GM21447 (cell line): Measurements from ENCODE around the gene FILIP1.

Source experiments
- ATAC-seq: cut with Tn5 transposase; IDR thresholded peaks from one replicate; pipeline ENCODE4 v1.9.1; 2021; ENCODE audit not compliant: unreplicated experiment

FILIP1 gene

DNA sequence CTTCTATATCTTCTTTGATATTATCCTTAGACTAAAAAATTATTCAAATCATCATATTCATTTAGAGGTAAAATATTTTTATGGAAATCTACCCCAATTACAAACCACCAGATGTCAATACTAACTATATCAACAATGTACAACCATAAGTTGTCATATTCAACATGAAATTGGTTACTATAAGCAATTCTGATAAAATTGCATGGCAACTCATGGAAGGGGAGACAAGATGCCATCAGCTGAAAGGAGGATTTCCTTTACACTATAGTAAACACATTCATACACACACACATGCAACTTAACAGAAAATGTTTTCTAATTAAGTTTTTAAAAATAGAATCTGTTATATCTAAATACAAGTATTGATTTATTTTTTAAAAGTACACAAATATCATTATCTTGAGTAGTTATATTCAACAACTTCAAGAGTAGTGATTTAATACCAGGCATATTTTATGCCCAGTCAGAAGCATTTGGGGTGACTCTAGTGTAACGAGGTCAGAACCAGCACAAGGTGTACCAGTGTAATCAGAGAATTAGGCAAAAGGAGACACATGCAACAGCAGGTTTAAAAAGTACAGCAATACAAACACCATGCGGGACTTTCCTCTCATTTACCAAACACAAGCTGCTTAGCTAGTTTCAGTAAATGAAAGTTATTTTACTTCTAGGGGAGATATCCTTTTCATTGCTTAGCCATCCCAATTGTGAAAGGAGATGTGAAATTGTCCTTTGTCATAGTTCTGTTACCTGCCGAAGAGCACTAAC lies 1.0 kb downstream of the FILIP1 start:
- ATAC-seq, result no peak

DNA sequence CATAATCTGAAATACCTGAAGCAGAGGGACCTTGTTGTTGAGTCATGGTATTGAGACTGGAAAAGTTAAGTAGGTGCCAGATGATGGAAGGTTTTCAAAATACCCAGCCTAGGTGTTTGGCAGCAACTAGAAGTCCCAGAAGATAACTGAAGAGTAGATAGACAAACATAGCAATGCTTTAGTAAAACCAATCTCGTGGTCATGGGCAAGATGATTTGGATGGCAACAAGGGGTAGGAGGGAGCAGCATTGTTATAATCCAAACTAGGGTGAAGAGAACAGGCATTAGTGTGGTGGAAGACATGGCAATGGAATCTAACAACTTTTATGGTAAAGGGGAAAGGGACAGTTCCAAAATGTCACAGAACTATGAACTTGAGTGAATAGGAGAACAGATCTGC lies 2.3 kb downstream of the FILIP1 start:
- no peak for ATAC-seq

DNA sequence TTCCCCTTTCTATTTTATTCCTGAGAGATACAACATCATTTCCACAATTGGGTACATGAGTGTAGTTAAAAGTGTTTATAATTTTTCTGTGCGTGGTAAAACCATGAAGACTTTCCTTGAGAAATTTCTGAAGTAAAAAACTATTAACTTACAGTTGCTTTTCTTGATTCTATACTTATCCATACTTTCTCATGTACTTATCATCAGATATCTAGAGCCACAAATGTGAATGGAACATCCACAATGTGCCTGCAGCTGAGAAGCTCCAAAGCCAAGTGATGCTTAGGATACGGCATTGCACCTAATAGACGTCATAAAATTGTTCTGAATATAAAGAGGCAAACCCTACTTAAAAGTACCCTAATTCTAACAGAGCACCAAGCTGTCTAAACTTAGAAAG lies 2.9 kb downstream of the FILIP1 start:
- ATAC-seq, result no peak

DNA sequence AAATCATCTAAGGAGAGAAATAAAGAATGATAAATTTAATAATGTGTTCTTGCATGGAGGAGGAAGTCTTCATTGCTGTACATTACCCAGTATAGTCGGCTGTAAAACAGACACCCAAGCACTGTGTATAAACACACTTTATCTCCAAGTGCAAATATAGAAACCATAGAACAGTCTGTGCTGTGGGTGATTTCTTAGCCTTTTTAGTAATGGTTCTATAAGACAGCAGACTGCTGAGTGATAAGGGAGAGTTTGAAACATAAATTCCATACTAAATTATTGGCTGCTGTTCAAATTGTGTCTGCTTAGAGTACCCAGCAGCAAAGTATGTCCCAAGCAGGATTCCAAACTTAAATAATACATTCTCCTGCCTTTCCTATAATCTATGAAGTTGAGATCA lies 4.6 kb downstream of the FILIP1 start:
- ATAC-seq, result no peak

DNA sequence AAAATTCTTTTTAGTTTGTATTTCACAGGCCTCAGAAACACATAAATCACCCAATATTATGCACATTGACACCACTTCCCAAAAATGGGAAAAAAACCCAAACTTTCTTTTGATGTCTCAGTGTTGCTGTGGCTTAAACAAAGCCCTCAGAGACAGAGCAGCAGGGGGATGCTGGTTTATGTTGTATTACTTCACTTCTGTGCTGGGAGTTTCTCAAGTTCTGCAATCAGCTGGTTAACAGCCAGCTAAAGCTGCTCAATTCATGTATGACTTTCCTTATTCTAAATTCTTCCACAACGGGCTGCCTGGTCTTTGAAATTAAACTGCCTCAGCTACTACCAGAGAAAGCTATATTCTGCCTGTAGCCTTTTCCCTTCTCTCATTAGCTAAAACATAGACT lies 5.6 kb downstream of the FILIP1 start:
- ATAC-seq, result no peak

DNA sequence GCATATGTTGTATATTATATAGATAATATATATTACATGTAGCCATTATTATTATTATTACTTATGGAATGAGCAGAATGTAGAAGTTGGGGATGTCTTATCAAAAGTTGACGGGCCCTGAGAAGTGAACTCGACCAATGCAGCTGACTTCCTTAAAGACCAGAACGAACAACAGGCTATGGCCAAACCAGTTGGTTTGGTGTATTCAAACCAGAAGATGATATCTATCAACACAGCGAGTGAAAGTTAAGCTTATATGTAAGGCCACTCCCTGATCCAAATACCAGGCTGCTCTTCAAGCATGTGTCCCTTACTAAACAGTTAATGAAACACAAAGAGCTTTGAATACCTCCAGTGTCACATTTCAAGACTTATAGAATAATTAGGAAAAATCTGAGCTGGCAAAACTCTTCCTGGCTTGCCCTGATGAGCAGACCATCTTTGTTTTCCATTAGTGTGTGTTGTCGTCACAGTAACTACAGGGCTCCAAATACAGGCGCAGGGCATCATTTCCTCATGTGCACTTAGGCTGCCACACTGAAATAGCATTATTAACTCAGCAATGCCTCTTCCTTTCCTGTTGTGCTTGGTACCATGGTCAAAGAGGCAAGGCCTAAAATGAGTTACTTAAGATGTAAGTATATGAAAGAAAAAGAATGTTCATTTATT lies 6.6 kb downstream of the FILIP1 start:
- ATAC-seq, result no peak

DNA sequence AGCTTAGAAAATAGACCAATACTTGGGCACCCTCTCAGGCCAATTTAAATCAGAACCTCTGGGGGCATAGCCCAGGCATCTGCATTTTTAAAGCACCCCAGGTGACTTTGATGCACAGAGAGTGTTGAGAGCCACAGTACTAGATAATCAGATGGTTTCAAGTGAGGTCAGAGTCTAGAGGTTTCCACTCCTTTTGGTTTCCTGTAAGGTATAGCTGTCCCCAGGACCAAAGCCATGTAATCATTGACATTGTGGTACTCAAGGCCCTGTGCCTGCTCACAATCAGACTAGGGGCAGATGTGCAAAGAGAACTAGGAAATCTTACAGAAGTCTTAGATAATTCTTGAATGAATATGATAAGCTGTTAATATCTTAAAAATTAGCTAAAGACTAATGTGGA lies 9.1 kb downstream of the FILIP1 start:
- peak; percentile 96 for ATAC-seq

DNA sequence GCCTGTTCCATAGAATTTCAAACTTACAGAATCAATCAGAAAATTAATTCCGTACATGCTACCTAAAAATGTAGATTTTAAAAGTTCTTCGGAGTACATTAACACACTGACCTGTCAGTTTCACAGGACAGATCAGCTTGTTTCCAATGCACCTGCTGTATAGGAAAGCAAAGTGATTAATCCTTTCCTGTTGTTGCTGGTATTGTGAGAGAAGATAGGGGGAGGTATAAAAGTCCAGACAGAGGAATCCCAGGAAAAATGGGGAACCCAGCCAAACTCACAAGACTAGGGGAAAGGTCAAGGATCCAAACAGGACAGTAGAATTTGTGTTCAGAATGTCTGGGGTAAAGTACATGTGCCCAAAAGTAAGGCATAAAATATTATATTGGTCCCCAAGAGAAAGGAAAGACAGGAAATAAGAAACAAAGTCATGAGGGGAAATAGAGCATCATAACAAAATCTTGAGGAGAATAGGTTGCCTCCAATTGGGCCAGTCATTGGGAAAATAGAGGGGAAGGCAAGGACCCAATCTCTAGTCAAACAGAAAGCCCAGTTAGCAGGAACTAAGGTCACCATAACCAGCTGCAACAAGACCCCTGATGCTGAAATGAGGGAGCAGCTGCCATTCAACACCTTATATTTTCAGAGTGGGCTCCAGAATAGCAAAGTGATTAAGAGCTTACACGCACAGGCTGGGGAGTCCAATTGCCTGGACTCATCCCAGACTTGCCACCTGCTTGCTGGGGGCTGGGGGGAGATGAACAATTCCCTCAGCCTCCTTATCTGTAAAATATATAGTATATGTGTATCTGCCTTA lies 10.3 kb downstream of the FILIP1 start:
- ATAC-seq, result no peak

DNA sequence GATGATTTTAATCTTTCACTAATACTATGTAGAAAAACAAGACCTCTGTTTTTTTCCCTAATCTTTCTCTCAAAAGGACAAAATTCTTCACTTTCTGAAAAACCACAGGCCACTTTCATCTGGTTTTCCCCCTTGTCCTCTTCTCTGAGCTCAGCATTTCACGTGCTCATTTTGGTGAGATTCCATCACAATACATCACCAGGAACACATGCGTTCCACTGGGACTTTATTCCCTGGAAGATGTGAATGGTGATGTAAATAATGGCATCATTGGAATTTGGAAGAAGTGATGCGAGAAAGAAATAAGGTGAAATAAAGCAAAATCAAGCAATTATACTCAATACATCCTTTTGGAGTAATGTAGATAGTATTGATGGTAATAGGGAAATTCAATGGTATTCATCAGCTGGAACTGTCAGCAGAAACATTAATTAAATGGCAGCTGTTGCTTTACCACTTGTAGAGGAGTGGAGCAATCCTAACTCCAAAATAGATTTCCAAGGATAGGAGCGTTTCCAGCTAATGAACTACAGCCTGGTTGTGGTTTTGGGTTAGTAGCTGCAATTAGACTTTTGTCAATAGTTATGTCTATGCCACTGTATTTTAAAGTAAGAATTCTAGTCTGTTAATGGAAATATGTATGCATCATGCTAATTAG lies 11.5 kb downstream of the FILIP1 start:
- no peak for ATAC-seq

DNA sequence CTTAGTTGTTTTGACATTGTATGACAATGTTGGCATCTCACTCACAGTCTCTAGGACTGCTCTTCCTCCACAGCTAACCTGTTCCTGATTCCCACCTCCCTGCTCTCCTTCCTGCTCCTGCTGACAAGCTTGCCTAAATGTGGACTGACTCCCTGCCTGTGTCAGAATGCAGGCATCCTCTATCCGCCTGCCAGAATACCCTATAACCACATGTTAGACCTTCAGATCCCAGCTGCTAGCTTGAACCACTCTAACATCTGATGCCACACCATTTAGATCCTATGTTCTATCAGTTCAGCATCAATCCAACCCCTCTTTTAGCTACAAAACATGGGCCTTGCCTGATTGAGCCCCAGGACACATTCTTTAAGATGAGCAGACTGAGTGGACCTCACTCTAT lies 12.2 kb downstream of the FILIP1 start:
- ATAC-seq, result no peak

DNA sequence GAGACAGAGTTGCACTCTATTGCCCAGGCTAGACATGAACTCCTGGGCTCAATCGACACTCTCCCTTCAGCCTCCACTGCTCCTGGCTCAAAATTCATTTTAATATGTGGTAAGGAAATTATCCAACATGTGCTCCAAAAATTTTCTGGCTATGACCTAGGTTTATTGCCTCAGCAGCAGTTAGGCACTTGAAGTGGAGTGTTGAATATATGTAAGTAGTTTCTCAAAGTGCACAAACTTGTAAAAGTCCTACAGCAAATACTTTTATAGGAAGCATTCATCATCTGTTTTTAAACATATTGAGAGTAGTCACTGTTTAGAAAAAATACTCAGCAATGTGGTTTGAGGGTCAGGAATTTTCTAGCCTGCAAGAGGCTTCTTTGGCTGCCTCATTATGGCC lies 13.2 kb downstream of the FILIP1 start:
- no peak for ATAC-seq

DNA sequence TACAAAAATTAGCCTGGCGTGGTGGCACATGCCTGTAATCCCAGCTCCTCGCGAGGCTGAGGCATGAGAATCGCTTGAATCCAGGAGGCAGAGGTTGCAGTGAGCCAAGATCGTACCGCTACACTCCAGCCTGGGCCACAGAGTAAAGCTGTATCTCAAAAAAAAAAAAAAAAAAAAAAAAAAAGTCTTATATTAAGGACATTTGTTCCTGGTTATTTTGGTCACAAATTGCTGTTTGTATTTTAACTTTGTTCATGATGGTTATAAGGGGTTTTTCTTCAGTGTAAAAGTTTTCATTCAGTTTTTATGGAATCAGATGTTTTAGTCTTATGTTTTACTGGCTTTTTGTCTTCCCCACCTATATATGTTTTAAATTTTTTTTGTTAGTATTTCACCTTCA lies 13.9 kb downstream of the FILIP1 start:
- ATAC-seq, result no peak

DNA sequence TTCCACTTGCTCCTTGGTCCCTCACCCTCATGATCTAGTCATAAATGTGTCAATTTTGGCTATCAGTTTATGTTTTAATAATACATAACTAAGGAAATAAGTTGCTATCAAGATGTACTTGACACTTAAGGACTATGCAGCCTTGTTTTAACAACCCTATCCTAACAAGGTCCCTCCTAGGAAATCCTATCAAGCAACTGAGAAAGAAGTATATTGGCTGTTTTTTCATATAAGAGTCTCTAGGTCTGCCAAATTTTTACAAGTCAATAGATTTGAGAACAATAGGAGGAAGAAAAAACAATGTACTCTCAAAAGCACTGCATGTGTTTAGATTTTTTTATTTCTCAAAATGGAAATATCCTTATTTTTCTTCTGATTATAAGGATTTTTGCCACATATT lies 14.7 kb downstream of the FILIP1 start:
- no peak for ATAC-seq

DNA sequence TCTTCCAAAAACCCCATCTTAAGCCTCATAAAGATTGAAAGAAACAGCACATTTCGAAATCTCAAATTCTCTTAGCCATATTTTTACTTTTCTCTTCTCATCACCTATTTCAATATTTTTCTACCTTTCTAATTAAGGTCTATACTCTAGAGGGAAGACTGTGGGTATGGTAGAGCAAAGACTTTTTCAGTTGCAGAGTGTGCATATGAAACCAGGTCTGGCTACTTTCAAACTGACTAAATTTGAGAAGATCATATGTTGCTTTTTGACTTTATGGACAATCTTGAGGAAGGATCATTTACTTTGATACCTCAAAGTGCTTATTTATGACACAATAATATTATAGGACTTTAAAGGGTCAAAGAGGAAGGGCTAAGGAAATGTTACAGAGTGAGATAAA lies 20.7 kb downstream of the FILIP1 start:
- peak; percentile 72 for ATAC-seq

DNA sequence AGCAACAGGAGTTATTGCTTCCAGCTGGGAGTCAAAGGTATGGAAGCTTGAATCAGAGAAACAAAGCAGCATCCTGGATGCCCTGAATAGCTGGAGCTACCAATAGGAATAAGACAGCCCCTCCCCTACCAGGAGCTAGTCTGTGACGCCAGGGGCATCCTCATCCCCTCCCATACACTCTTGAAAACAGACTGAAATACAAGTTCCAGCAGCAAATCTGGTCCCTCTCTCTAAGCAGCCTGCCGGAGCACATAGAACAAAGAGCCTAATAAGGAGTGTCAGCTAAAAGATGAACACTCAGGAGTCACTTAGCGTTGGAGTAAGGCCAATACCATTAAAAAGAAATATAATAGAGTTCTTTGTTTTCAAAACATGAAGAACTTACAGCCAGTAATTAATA lies 25.6 kb downstream of the FILIP1 start:
- ATAC-seq, result no peak

DNA sequence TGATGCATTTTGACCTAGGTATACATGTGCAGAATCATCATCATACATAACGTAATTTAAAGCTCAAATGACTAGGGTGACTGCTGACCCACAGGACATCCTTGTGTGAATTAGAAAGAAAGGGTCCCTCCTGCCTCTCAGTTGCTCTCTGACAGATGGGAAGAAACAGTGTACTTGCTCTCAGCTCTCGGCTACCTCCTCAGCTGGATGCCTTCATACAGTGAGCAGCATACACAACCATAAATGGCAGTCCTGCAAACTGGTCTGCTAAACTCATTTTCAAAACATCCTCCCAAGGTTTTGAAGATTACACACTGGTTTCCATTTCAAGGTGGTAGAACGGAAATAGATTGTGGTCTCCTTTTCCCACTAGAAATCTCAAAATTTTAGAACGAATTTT lies 26.3 kb downstream of the FILIP1 start:
- ATAC-seq, result no peak

DNA sequence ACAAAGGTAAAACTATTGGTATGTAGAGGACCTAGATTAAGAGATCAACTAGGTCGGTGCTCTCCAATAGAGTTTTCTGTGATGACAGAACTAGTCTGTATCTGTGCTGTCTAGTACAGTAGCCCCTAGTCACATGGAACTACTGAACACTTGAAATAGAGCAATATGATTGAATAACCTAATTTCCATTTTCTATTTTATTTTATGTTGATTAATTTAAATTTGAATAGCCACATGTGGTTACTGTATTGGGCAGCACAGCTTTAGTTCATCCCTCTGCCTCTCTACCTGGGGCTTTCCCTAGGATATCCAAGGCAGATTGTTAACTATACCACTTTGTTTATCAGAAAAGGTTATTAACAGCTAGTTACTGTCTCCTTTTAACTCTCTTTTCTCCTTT lies 27.0 kb downstream of the FILIP1 start:
- no peak for ATAC-seq

DNA sequence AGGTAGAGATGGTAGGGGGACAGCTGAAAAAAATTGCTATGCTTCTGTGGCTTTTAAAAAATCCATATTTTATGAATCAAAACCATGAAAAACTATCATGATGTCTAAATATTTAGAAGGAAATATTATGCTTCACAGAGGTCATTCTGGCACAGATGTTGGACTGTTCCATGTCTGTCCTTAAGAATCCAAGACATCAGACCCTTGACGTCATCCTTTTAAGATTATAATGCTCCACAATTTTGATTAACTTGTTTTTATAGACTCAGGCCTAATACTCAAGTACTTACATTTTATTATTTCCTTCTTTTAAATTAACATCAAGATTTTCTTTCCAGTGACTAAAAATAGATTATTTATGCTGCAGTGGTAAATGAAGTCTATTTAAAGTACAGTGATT lies 29.7 kb downstream of the FILIP1 start:
- ATAC-seq, result no peak

DNA sequence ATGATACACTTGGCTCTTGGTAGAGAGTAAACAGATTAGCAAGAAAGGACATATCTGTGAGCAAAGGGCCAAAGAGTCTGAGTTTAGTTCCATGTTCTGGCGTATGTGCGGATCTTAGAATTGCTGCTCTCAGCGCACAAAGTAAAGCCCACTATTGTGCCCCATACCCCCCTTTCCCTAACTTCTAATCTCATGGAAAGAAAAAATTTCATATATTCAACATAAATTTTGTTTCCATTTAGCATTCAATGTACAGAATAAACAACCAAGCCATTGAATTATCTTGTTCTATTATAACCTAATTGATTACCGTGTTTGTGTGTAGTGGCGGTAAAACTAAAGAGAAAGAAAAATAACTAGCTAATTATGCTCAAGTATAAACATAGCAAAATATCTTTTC lies 30.5 kb downstream of the FILIP1 start:
- ATAC-seq, result no peak

DNA sequence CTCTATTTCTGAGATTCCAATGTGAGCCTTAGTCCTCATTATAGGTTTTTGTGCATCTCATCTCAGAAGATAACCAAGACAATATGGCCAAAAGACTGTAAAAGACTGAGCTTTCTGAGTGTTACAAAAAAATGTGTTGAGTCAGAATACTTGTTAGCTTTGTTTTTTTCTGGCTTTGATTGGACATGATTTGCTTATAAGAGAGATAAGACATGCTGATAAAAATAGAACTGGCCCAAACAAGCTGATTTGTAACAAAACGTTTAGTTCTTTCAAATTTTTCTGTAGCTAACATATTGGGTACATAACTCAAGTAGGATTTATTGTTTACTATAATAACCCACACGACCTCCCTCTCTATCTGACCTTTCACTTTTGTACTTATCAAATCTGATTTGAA lies 32.9 kb downstream of the FILIP1 start:
- no peak for ATAC-seq

DNA sequence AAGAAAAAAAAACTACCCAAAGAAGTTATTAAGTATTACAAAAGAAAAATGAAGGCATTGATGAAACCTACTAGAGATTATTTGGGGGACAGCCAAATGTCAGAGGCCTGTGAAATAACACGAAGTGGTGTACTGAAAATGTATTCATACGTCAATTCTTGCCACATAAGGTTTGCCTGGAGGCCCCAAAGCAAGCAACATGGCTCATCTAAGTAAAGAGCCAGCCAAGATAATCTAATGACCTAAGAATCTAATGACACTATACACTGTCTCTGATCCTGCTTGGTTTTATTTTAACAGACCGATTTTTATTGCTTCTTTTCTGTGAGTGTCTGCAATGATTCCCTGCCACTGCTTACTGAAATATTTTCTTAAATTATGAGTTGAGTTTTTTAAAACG lies 34.7 kb downstream of the FILIP1 start:
- no peak for ATAC-seq

DNA sequence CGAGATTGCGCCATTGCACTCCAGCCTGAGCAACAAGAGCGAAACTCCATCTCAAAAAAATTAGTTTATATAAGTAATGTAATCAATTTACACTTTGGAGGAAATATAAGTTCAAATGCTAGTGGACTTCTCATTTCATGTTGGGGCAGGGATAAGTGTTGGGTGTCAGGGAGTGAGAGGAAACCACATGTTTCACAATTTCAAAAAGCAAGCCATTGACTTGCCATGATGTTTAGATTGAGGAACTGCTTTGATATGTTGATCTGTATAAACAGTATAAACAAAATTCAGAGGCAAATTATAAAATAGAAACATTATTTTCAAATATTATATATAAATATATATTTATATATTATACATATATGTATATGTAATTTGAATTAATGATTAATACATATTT lies 42.7 kb downstream of the FILIP1 start:
- ATAC-seq, result no peak
